Left ventricle myocardium superior (tissue), 1 donor: ENCODE measurements around the gene CEBPZOS. TPM values are rescaled to one million over a fixed set of nuclear protein-coding genes. Genes with fewer than 3 reads are reported as not detected.
"Not testable (repeated sequence)": the region's sequence is repeated elsewhere in the genome, so short reads cannot be mapped to it uniquely, and the experiment has no call there.

Experiments used
- ATAC-seq: fragments of 200-7000 bp; cut with Tn5 transposase; one replicate; pipeline ENCODE4 v1.9.1; 2020; ENCODE audit warnings: mild to moderate bottlenecking, moderate library complexity
- DNase-seq: peaks from one replicate; pipeline ENCODE4 v3.0.0-alpha.2; 2020
- intact Hi-C: fragments of 100-400 bp; cut with micrococcal nuclease; formaldehyde crosslinking; loops from one replicate; pipeline ENCODE4 v1.11.0; 2022
- total RNA-seq: library from RNA; stranded (reverse); fragmentation: NEBNext Ultra II Directional; extraction: Animal tissue kit (Norgen Biotek cat#: 25700); gene quantifications from one replicate; pipeline ENCODE4 v1.2.1, GENCODE V29; 2021
- donor health status: DM: no; HTN: yes; CAD: no; lungs with severe emphysema.

The CEBPZOS gene
- total RNA-seq, 1 donor from 2014 or later, result 60.4 TPM

DNA sequence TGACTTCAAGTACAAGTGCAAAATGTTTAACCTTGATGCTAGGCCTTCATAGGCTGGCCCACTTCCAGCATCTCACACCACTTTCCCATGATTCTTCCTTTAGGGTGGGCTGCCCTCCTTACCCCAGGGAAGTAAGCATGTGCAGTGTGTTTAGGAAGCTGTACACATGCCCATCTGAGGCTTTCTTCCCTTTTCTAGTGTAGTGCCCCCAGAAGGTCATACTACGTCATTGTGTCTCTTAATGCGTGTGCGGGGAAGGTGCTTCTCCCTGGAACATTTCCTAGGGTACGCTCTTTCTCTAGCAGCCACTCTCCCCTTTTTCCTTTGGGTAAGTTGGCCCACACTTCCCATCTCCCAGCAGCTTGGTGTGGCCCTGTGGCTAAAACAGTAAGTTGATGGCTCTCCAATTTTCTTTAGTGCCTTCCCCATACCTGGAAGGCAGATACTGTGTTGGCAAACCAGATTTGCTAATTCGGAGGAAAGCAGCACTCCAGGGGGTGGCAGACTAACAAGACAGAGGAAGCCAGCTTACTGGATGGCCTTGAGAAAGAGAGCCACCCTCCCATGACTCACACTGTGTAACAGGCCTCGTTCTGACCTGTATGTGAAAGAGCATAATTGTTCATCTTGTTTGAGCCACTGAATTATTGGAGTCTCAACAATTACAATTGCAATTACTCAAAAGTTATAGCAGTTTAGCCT lies 6.7 kb upstream of the CEBPZOS start:
- ATAC-seq, result no peak
- DNase-seq, result no peak
- intact Hi-C loops, result no loop called here

DNA sequence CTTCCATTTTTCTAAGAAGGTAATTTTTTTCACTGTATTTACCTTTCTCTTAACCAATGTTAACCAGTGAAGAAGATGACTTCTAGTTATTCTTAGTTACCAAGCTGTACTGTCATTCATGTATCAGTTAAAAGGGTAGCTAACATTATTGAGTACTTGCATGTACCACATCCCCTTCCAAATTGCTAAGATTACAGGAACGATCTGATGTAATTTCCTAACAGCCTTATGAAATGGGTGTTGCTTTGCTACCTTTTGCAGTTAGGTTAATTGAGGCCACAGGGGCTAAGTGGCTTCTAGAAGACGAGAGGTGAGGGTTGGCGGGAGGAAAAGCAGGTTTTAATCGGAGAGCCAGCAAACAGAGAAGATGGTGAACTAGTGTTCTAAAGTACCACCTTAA lies 6.0 kb upstream of the CEBPZOS start:
- no peak for DNase-seq
- no peak for ATAC-seq
- intact Hi-C loops, result no loop called here

DNA sequence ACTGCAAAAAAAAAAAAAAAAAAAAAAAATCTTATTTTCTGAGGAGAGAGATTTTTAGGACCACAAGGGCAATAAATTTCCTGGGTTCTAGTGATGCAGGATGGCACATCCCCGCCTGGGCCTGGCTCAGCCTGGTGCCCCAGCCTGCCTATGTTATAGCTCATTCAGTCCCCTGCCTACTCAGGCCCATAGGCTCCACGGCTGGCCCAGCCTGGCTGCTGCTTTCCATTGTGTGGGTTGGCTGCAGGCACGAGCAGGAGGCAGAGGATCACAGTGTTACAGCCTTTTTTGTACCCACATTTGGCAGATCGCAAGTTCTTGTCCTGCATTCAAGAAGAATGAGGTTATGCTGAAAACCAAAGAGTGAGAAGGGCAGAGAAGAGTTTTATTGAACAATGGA lies 5.0 kb upstream of the CEBPZOS start:
- DNase-seq, result no peak
- intact Hi-C loops, result no loop called here
- no peak for ATAC-seq

DNA sequence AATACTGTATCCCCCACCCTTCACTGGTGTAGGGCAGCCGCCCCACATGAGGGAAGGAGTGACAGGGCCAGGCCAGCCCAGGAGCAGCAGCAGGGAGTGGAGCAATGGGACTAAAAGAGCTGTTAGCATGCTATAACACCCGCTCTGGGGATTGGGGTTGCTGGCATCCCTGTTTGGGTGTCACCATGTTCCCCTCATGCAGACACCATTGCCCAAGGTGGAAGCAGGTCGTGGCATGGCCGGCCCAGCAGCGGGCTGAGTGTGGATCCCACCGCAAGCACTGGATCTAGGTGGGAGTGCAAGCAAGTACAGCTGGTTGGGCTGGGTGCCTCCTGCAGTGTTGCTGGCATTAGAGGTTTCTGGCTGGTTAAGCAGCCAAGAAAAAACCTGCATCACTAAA lies 4.5 kb upstream of the CEBPZOS start:
- intact Hi-C loops, result no loop called here
- DNase-seq, result no peak
- ATAC-seq, result no peak

DNA sequence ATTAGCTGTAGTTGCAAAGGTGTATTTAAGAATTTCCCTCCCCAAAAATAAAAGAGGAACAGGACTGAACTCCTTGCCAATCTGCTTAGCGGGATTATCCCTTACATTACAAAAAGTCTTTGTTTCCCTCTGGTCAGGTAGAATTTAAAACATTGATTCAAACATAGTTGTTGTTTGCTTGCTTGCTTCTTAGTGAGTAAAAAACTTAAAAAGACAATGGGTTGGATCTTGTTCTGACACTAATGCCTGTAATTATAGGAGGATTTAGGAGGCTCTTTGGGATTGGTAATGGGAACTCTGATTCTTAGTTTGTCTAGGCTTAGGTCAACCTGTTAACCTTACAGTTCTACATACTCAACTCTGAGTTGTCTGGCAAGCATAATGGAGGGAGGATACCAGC lies 3.7 kb upstream of the CEBPZOS start:
- ATAC-seq, result no peak
- no peak for DNase-seq
- intact Hi-C loops, result no loop called here

DNA sequence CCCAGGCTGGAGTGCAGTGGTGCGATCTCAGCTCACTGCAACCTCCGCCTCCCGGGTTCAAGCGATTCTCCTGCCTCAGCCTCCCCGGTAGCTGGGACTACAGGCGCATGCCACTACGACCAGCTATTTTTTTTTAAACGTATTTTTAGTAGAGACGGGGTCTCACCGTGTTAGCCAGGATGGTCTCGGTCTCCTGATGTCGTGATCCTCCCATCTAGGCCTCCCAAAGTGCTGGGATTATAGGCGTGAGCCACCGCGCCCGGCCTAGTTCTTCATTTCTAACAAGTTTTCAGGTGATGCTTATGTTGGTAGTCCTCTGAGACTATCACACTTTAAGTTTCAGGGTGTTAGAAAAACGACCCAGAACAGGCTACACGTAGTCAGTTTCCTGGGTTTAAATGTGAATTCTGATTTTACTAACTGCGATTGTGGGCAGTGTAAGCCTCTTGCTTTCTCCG lies 405 bp upstream of the CEBPZOS start:
- ATAC-seq, intact Hi-C loops, DNase-seq: not testable (repeated sequence)

DNA sequence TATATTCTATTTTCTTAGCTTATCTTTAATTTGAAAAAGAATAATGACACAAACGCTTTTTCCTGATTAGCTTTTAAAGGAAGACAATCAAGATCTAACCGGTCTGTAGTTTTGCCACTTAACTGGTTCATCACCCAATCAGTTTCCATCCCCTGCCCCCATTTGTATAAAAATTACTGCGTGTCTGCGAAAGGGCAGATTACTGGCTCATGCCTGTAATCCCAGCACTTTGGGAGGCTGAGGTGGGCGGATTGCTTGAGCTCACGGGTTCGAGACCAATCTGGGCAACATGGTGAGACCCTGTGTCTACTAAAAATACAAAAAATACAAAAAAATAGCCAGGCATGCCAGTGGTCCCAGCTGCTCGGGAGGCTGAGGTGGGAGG lies 2.4 kb downstream of the CEBPZOS start:
- DNase-seq (no peak), ATAC-seq (no peak)
- intact Hi-C loops, result no loop called here

DNA sequence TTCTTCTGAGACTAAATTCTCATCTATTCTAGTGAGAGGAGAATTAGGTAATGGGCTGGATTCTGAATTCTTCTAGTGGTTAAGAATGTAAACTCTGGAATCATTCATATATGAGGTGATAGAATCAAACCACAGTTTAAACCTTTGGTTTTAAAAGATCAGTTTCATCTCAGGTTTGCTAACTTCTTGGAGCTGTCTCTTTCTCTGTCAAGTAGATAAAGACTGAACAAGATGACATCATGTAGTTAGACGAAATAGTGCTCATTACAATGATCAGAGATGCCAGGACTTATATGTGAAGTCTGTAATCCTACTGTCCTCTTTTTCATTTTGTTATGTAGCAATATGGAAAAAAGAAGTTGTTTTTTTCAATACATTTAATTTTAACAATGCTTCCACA lies 4.9 kb downstream of the CEBPZOS start:
- intact Hi-C loops, result no loop called here
- DNase-seq, result no peak
- ATAC-seq, result no peak

DNA sequence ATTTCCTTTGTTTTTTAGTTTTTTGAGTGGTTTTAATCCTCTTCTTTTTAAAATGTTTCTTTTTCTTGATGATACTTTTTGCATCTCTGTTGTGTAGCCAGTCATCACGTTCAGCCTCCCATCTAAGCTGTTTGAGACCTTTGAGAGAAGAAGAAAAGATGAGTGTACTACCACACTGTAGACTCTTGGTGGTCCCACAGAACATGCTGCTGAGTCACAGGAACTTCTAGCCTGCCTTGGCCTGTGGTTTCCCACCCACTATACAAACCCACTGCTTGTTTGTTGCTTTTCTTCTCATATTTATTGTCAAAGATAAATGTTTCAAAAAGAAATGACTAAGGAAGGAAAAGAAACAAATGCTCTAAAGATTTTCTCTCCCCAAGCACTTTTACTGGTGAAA lies 5.5 kb downstream of the CEBPZOS start:
- DNase-seq, result no peak
- ATAC-seq, result no peak
- intact Hi-C loops, result no loop called here

DNA sequence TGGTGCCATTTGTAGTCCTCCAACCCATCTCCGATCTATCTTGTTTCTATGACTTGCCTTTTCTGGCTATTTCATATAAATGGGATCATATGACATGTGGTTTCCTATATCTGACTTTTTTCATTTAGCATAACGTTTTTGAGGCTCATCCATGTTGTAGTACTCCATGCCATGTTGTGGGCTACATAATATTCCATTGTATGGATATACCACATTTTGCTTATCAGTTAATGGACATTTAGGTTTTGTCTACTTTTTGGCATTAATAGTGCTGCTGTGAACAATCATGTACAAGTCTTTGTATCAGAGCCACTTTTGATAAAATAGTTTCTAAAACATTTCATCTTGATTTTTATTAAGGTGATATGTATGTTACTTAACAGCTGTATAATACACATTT lies 7.4 kb downstream of the CEBPZOS start:
- intact Hi-C loops, result no loop called here
- DNase-seq (no peak), ATAC-seq (no peak)

DNA sequence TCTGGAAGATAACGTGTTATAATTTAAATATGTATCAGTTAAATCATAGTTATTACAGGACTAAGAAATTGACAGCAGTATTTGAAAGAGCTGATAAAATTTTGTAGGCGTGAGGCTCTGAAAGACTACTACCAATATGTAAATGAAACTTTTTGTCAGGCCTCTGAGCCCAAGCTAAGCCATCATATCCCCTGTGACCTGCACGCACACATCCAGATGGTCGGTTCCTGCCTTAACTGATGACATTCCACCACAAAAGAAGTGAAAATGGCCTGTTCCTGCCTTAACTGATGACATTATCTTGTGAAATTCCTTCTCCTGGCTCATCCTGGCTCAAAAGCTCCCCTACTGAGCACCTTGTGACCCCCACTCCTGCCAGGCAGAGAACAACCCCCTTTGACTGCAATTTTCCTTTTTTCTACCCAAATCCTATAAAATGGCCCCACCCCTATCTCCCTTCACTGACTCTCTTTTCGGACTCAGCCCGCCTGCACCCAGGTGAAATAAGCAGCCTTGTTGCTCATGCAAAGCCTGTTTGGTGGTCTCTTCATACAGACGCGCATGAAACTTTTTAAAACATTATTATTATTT lies 8.9 kb downstream of the CEBPZOS start:
- ATAC-seq, intact Hi-C loops, DNase-seq: not testable (repeated sequence)

DNA sequence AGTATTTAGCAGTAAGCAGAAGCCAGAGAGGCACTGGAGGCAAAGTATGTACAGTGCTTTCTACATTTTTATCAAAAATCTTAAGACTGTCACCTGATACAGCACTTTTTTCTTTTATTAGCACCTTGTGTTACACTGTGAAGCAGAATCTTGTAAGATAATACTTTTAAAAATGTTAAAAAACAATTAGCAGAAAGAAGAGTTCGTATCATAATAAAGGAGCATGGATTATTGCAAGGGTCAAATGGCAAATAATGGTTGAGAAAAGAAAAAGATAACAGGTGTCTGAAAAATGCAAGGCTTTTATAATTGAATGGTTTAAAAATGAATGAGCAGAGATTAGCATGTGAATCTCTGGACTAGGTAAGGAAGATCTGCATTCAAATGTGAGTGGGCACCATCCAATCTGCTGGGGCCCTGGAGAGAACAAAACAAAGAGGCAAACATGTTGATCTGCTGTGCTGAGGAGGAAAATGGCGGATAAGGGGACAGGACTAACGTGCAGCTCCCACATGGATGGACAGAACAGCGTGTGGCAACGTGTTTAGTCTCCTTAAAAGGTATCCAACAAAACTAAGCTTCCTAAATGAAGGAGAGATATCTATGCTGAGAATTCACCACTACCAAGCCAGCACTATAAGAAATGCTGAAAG lies 9.5 kb downstream of the CEBPZOS start:
- ATAC-seq, result no peak
- DNase-seq, result no peak

DNA sequence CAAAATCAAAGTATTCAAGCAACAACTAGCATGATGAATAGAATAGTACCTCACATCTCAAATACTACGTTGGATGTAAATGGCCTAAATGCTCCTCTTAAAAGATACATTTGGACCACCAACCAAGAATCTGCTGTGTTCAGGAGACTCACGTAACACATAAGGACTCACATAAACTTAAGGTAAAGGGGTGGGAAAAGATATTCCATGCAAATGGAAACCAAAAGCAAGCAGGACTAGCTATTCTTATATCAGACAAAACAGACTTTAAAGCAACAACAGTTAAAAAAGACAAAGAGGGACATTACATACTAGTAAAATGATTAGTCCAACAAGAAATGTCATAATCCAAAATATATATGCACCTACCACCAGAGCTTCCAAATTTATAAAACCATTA lies 10.5 kb downstream of the CEBPZOS start:
- DNase-seq, intact Hi-C loops, ATAC-seq: not testable (repeated sequence)

More for the DNA sequence above, 9.5 kb downstream of the CEBPZOS start:
- intact Hi-C loops, result no loop called here

DNA sequence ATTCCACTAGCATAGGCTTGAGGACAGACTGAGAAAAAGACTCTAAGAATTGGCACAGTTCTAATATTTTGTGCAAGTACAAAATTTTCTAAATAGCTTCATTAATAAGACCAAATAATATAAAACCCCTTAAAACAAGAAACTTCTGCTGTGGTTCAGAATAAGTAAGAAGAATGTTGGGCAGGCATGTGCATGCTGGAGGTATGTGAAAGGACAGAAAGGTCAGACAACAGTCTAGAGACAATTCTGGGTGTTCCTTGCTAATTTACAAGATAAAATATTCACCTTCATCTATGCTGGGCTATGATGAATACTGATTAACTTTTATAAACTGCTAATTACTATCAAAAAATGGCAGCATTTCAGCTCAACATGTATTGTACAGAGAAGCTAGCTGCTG lies 14.9 kb downstream of the CEBPZOS start:
- no peak for ATAC-seq
- DNase-seq, result no peak
- intact Hi-C loops, result no loop called here

DNA sequence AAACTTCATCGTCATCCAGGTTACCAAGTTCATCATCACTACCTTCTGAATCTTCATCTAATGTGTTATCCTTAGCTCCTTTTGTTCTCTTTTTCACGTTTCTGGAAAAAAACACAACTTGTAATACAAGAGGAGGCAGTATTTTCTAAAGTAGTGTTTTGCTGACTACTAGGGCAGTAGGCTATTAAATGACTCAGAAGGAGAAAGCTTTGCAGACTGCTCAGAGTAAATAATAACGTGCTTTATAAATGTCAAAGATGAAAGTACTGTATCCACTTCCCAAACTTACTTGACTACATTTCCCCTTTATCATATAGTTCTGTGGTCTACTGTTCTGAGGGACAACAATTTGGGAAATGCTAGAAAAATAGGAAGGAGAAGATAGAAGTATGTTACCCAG lies 15.6 kb downstream of the CEBPZOS start:
- intact Hi-C loops, result no loop called here
- ATAC-seq, result no peak
- no peak for DNase-seq

DNA sequence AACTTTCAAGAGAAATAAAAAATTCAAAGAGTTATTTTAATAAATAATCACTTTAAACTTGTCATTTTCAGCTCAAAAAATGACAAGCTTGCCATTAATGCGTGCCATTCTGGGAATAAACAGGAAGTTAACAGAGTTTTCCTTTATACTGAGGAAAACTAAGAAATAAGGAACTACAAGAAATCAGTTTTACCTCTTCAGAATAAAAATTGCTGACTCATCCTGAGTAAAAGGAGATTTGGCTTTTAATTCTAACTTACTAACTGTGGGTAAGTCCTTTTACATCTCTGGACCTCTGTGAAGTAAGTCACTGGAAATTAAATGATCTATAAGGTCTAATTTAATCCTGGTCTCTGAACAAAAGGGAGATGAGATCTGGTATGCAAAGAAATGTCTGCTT lies 19.0 kb downstream of the CEBPZOS start:
- intact Hi-C loops, result no loop called here
- no peak for ATAC-seq

DNA sequence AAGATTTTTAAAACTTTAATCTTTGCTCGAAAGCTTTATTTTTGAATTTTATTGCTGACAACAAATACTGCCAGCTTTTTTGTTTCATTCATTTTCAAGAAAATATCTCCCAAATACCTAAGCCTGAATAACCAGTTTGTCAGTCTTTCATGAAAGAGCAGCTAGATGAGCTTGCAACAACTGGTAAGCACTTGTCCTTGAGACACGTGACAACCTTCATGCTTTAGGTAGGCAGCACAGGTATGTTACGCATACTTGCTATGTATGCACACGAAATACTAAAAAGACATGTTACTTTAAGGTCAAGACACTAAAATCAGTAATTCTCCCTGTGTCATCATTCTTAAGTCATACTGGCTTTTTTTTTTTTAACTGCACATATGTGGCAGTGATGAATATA lies 22.8 kb downstream of the CEBPZOS start:
- intact Hi-C loops, result no loop called here
- no peak for DNase-seq
- no peak for ATAC-seq

More for the DNA sequence above, 19.0 kb downstream of the CEBPZOS start:
- no peak for DNase-seq

DNA sequence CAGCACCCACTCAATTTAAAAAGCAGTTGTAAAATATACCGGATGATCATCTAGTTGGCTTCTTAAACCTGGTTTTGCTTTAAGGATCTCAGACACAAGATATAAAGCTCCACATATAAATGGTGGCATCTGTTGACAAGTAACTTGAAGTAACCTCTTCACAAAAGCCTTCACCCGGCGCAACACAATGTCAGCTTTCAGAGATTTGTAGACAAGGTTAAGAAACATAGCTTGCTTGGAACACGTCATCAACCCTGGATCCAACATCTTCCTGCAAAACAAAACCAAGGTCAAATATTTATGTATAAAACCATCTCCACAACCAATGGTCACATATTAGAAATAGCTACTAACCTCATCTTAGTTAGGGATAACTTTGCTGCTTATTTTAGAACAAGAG lies 26.8 kb downstream of the CEBPZOS start:
- no peak for ATAC-seq
- intact Hi-C loops, result no loop called here

DNA sequence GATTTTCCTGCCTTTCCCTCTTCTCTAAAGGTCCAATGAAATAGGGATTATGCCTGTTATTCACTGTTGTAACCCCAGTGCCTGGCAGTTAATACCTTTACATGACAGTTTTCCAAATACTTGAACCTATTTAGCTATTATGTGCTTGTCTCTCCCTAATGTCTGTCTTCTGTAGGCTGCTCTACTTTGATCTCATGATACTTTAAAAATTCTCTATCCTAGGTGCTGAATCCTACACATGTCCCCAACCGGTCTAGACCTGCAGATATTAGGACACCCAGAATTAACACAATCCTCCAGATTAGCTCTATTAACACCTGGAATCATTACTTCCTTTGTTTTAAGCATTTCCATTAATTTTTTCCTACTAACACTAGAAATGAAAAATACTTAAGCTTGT lies 27.8 kb downstream of the CEBPZOS start:
- ATAC-seq, result no peak
- DNase-seq, result no peak
- intact Hi-C loops, result no loop called here

More for the DNA sequence above, 26.8 kb downstream of the CEBPZOS start:
- no peak for DNase-seq

DNA sequence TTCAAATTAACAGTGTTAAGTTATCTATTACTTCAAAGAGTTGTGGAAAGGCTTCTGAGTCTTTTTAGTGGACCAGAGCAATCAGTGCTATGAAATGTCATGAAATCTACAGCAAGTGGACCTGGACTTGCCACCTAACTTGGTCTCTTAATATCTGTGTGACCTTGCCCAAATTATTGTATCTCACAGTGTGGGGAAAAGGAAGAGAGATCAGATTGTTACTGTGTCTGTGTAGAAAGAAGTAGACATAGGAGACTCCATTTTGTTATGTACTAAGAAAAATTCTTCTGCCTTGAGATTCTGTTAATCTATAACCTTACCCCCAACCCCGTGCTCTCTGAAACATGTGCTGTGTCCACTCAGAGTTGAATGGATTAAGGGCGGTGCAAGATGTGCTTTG lies 28.8 kb downstream of the CEBPZOS start:
- DNase-seq, intact Hi-C loops, ATAC-seq: not testable (repeated sequence)

DNA sequence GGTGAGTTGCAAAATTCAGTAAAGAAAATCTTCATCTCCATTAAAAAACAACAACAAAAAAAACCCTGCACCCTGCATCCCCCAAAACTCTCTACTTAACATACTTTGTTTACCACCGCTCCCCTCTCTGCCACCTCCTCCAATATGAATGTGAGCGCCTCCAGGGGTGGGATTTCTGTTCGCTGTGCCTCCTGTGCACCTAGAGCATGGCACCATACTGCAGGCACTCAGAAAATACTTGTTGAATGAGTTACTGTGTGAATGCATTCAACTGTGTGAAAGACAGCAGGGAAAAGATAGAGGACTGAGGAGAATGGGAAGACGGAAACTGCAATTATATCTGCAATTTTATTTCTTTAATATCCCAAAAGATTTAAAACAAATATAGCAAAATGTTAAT lies 30.6 kb downstream of the CEBPZOS start:
- intact Hi-C loops, result no loop called here
- DNase-seq, result no peak
- ATAC-seq, result no peak
